GM19395 (cell line): ENCODE measurements around the gene GUCA2A.

Source experiments
- ATAC-seq: cut with Tn5 transposase; IDR thresholded peaks from one replicate; pipeline ENCODE4 v1.9.1; 2021; ENCODE audit warnings: mild to moderate bottlenecking, moderate library complexity; ENCODE audit not compliant: unreplicated experiment

Gene GUCA2A

GRCh38 chr1:42133809-42134526 lies 30.6 kb downstream of the GUCA2A start:
- ATAC-seq, result no peak

GRCh38 chr1:42133390-42133789 lies 31.2 kb downstream of the GUCA2A start:
- ATAC-seq, result no peak

- no peak for ATAC-seq
Measured at GRCh38 chr1:42130061-42130660, 34.4 kb downstream of the GUCA2A start.

- ATAC-seq, result no peak
Measured at GRCh38 chr1:42128964-42129363, 35.6 kb downstream of the GUCA2A start.

GRCh38 chr1:42128499-42128898 lies 36.0 kb downstream of the GUCA2A start:
- ATAC-seq, result no peak

- ATAC-seq, result no peak
Measured at GRCh38 chr1:42127767-42128166, 36.8 kb downstream of the GUCA2A start.

GRCh38 chr1:42125552-42125951 lies 39.0 kb downstream of the GUCA2A start:
- ATAC-seq, result no peak

GRCh38 chr1:42122408-42122807 lies 42.1 kb downstream of the GUCA2A start:
- ATAC-seq, result no peak

GRCh38 chr1:42118125-42118524 lies 46.4 kb downstream of the GUCA2A start:
- ATAC-seq, result no peak

GRCh38 chr1:42117214-42117613 lies 47.3 kb downstream of the GUCA2A start:
- ATAC-seq, result no peak

- ATAC-seq, result no peak
Measured at GRCh38 chr1:42114229-42114628, 50.3 kb downstream of the GUCA2A start.
